Common myeloid progenitor, CD34-positive (primary cell): ENCODE measurements around the gene KIAA1217.
"Not testable (repeated sequence)": the region's sequence is repeated elsewhere in the genome, so short reads cannot be mapped to it uniquely, and the experiment has no call there.

Experiments
- CTCF ChIA-PET: fragments of 350-600 bp; sonication (Branson Sonifier 250); formaldehyde crosslinking; loops from one replicate; lab custom pipeline; 2021; ENCODE audit warnings: antibody characterized with exemption; lab: Charles Lee
- POLR2A ChIA-PET: fragments of 350-600 bp; sonication (Branson Sonifier 250); formaldehyde crosslinking; loops from one replicate; lab custom pipeline; 2021; ENCODE audit warnings: antibody characterized with exemption; lab: Charles Lee
- DNase-seq, 3 donors: peaks; one replicate each; pipeline versions ENCODE4 v3.0.0 to v3.0.0-alpha.2; 2013
- H3K27ac ChIP-seq, 2 experiments: 1 replicate in 1 of 2; 2 replicates in 1 of 2; pipeline ENCODE4 v1.7.0; 2013; ENCODE audit warnings: inconsistent platforms in 2 of 2, low read length in 2 of 2, mild to moderate bottlenecking in 2 of 2, low read depth in 1 of 2, moderate library complexity in 1 of 2; ENCODE audit not compliant: severe bottlenecking in 2 of 2, insufficient read depth in 1 of 2, poor library complexity in 1 of 2
- H3K27me3 ChIP-seq, 5 experiments: replicated peaks in 2 of 5; 1 replicate in 3 of 5; 2 replicates in 2 of 5; pipeline versions ENCODE4 v1.6.1 to v1.7.0; 2013; ENCODE audit warnings: low read length in 4 of 5, mild to moderate bottlenecking in 2 of 5, moderate library complexity in 2 of 5, inconsistent platforms in 1 of 5; ENCODE audit not compliant: insufficient read depth in 5 of 5, control insufficient read depth in 4 of 5
- H3K36me3 ChIP-seq, 4 experiments: 1 replicate in 2 of 4; 2 replicates in 2 of 4; pipeline versions ENCODE4 v1.6.1 to v1.7.0; 2013; ENCODE audit warnings: low read length in 3 of 4, control low read depth in 1 of 4, mild to moderate bottlenecking in 1 of 4; ENCODE audit not compliant: control insufficient read depth in 4 of 4, insufficient read depth in 4 of 4
- H3K4me1 ChIP-seq, 4 experiments: 1 replicate in 3 of 4; 2 replicates in 1 of 4; pipeline versions ENCODE4 v1.6.1 to v1.7.1; 2013; ENCODE audit warnings: low read length in 3 of 4, mild to moderate bottlenecking in 3 of 4, control low read depth in 1 of 4, inconsistent platforms in 1 of 4, moderate library complexity in 1 of 4; ENCODE audit not compliant: control insufficient read depth in 4 of 4, insufficient read depth in 4 of 4; ENCODE audit errors: control extremely low read depth in 1 of 4
- H3K4me3 ChIP-seq, 7 experiments: 1 replicate in 4 of 7; 2 replicates in 3 of 7; pipeline versions ENCODE4 v1.5.1 to v1.7.0; 2013; ENCODE audit warnings: mild to moderate bottlenecking in 7 of 7, low read length in 6 of 7, moderate library complexity in 6 of 7, inconsistent platforms in 2 of 7, low read depth in 2 of 7, control low read depth in 1 of 7; ENCODE audit not compliant: insufficient read depth in 4 of 7, control insufficient read depth in 1 of 7; ENCODE audit errors: extremely low read depth in 1 of 7
- H3K9me3 ChIP-seq, 5 experiments: 1 replicate in 4 of 5; 2 replicates in 1 of 5; pipeline versions ENCODE4 v1.6.1 to v1.7.1; 2013; ENCODE audit warnings: low read length in 4 of 5, mild to moderate bottlenecking in 2 of 5, inconsistent platforms in 1 of 5, low read depth in 1 of 5, moderate library complexity in 1 of 5; ENCODE audit not compliant: control insufficient read depth in 4 of 5, insufficient read depth in 2 of 5; ENCODE audit errors: control extremely low read depth in 1 of 5
- WGBS: methylation state at CpG from one replicate; pipeline ENCODE4 v1.1.5; 2013; ENCODE audit not compliant: insufficient coverage; 5-methylcytosine and 5-hydroxymethylcytosine counted together

KIAA1217 gene

DNA sequence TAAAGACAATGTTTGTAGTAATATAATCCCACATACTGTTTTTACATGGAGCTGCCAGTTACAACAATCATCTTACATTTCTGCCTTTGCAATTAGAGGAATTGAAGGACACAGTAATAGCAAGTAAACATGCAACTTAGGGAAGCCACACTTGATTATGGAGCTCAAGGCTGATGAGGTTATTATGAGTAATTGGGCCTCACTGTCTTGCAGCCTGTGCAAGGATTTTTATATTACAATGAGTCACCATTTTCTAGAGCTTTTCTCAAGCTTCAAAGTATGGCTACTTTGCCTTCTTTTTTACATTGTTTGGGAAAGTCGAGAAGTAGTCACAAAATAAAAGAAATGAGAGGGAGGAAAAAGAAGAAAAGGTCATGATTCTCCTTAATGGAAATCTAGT, 226.4 kb downstream of the KIAA1217 start:
- CTCF ChIA-PET: no interaction called here
- no peak overlapping the region for H3K4me3 ChIP-seq
- no peaks in the 10 kb centered on the region for H3K36me3 ChIP-seq
- no peak overlapping the region for H3K27ac ChIP-seq
- WGBS: 100% methylated on average over 1 of the region's 1 CpG
- peaks cover 0 to 3% (median 2%) of the 10 kb centered on the region in 5 experiments for H3K27me3 ChIP-seq
- no peak for DNase-seq
- no peaks in the 10 kb centered on the region for H3K4me1 ChIP-seq
- POLR2A ChIA-PET: interaction anchor here (0.8 kb wide), 1 partner anchor 387 kb away, joined by 4 read pairs; no protein-coding TSS in a partner anchor
- H3K9me3 ChIP-seq: peaks cover 0 to 2% (median 0%) of the 10 kb centered on the region in 5 experiments

DNA sequence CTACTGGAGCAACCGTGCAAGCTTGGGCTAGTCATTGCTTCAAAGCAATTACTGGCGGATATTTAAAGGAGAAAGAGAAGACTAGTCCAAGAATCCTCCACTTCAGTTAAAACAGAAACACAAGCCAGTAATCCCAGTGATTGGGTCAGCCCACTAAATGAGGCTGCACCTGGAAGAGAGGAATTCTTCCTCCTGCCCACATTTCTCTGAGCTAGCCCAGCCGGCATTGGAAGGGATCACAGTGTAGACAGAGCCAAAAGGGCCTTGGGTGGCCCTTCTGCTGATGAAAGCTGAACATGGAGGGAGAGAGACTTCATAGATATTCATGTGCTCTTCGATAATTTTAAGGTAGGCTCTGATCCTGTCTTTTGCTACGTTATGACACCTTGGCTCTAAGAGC, 228.4 kb downstream of the KIAA1217 start:
- 100% methylated on average over 4 of the region's 5 CpGs for WGBS
- no peaks in the 10 kb centered on the region for H3K36me3 ChIP-seq
- ChIA-PET CTCF (no interaction called here), POLR2A (no interaction called here)
- no peak overlapping the region for H3K4me3 ChIP-seq
- no peaks in the 10 kb centered on the region for H3K4me1 ChIP-seq
- peaks cover 0 to 2% (median 0%) of the 10 kb centered on the region in 5 experiments for H3K9me3 ChIP-seq
- DNase-seq: no peak
- H3K27ac ChIP-seq: no peak overlapping the region
- H3K27me3 ChIP-seq: peaks cover 0 to 3% (median 0%) of the 10 kb centered on the region in 5 experiments

DNA sequence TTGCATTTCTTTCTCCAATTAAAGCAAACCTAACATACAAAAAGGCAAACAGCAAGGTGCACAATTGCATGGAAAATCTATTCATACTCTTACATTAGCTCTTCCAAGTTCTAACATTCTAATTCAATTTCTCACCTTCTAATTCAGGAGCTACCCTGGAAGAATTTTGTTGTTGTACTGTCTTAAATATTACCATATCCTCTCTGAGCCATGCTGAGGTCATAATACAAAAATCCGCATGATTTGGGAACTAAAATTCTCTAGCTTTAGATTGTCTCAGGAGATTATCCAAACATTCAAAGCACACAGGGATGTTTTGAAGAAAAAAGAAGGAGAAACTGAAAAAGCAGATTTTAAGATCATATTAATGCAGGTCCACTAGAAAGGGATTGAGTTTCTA, 229.9 kb downstream of the KIAA1217 start:
- no peak overlapping the region for H3K4me3 ChIP-seq
- ChIA-PET POLR2A (no interaction called here), CTCF (no interaction called here)
- no peaks in the 10 kb centered on the region for H3K36me3 ChIP-seq
- peaks cover 0 to 2% (median 0%) of the 10 kb centered on the region in 5 experiments for H3K9me3 ChIP-seq
- peaks cover 0 to 3% (median 0%) of the 10 kb centered on the region in 5 experiments for H3K27me3 ChIP-seq
- no CpG with 5 or more reads among the region's 1 CpG for WGBS
- DNase-seq: no peak
- H3K27ac ChIP-seq: no peak overlapping the region
- H3K4me1 ChIP-seq: no peaks in the 10 kb centered on the region

DNA sequence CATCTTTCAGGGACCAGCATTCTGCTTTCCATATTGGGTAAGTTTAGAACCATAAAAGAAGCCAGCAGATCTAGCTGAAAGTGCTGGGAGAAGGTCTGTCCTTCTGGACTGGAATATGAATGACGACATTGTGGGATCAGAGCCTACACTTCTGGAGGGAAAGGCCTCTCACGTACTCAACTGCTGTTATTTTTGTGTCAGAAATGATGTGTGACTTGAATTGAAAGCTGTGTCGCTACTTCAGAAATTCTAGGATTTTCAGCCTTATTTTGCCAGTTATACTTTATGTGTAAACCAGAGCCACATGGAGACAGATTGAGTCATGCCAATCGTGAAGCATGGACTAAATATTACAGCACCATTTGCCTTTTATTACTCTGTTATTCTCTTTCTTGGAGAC, 231.0 kb downstream of the KIAA1217 start:
- 100% methylated on average over 4 of the region's 4 CpGs for WGBS
- Histone ChIP-seq H3K27ac (no peak overlapping the region), H3K27me3 (peaks cover 0 to 3% (median 0%) of the 10 kb centered on the region in 5 experiments)

DNA sequence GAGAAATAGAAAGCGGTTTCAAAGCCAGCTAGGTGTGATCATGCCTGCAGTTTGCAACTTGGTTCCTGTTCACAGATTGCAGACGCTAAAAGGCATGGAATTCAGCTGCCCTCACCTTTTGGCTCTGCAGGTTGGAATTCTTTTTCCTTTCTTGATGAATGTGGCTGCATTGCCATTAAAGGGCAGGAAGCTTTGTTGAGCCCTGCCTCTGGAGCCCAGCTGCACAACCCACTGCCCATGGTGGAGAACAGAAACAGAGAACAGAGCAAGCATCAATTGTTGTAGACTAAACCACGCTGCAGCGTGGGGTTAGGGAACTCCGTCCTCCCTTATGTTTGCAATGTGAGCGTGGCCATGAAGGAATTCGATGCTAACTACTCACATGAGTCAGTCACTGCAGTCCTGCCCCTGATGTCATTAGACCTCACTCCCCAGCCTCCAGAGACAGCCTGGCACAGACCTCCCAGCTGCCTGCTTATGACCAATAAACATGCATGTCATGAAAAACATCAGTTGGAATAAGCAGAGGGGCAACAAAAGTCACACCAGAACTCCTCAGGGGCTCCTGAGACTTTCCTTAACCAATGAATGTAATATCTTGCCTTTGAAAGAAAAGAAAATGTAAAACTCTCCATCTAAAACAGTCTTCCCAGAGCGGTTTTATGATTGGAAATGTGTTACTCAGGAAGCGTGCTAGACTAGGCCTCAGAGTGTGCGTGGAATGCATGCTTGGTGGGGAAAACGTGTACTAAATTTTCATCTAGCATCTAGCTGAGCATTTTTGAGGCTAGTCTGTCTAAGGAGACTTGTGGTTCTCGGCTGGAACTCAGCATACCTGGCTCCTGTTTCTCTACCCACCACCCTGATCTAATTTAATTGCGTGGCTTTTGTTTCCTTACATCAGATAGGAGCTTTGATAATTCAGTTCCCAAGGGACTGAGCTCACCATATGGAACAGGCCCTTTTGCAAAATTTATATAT, 232.2 kb downstream of the KIAA1217 start:
- H3K4me3 ChIP-seq: no peak overlapping the region
- ChIA-PET CTCF (no interaction called here), POLR2A (no interaction called here)
- H3K27ac ChIP-seq: no peak overlapping the region
- H3K36me3 ChIP-seq: no peaks in the 10 kb centered on the region
- H3K4me1 ChIP-seq: no peaks in the 10 kb centered on the region
- DNase-seq: no peak
- peaks cover 0 to 3% (median 0%) of the 10 kb centered on the region in 5 experiments for H3K27me3 ChIP-seq
- 92% methylated on average over 11 of the region's 13 CpGs for WGBS
- no peaks in the 10 kb centered on the region for H3K9me3 ChIP-seq

More for the DNA sequence above, 231.0 kb downstream of the KIAA1217 start:
- Histone ChIP-seq H3K9me3 (no peaks in the 10 kb centered on the region), H3K36me3 (no peaks in the 10 kb centered on the region), H3K4me3 (no peak overlapping the region), H3K4me1 (no peaks in the 10 kb centered on the region)
- DNase-seq: no peak
- POLR2A ChIA-PET: no interaction called here
- CTCF ChIA-PET: no interaction called here

DNA sequence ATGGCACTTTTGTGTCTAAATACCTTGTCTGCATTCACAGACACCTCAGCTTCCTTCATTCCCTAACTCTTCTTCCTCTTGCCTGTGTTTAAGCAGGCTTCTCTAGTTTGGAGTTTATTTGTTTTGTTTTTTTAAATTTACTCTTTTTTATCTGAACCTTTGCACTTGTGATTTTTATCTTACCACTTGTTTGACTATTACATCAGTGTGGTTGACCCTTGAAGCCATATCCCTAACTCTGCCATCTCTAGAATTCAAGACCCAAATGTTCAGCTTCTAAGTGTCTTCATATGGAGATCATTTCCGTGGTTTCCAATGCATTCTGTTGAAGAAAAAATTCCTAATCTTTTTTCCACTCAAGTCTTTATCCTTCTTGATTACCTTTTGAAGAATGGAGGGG, 233.3 kb downstream of the KIAA1217 start:
- H3K27me3 ChIP-seq: peaks cover 0 to 3% (median 0%) of the 10 kb centered on the region in 5 experiments
- H3K4me3 ChIP-seq: no peak overlapping the region
- DNase-seq: no peak
- no peak overlapping the region for H3K27ac ChIP-seq
- POLR2A ChIA-PET: no interaction called here
- no peaks in the 10 kb centered on the region for H3K4me1 ChIP-seq
- no peaks in the 10 kb centered on the region for H3K9me3 ChIP-seq
- CTCF ChIA-PET: no interaction called here
- no CpG with 5 or more reads among the region's 1 CpG for WGBS
- no peaks in the 10 kb centered on the region for H3K36me3 ChIP-seq

DNA sequence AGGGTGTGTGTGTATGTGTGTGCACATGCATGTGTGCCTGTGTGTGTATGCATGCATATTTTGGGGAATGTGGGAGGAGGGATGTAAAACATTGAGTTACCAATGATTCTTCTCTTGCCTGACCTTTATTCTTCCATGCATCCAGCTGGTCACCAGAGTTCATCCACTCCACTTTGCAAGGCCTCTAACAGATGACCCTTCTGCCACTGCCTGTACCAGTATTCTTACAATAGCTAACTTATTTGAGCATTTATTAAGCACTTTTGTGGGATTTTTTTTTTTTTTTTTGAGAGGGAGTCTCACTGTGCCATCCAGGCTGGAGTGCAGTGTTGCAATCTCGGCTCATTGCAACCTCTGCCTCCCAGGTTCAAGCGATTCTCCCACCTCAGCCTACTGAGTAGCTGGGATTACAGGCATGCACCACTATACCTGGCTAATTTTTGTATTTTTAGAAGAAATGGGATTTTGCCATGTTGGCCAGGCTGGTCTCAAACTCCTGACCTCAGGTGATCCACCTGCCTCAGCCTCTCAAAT, 233.8 kb downstream of the KIAA1217 start:
- H3K36me3 ChIP-seq, CTCF ChIA-PET, H3K4me1 ChIP-seq, H3K27me3 ChIP-seq, H3K9me3 ChIP-seq, H3K27ac ChIP-seq, H3K4me3 ChIP-seq, DNase-seq: not testable (repeated sequence)
- POLR2A ChIA-PET: interaction anchor here (0.6 kb wide), 1 partner anchor 14 kb away, joined by 3 read pairs; no protein-coding TSS in a partner anchor
- 92% methylated on average over 2 of the region's 2 CpGs for WGBS
